ENCODE measurements around the gene SLC25A4. TPM values are rescaled to one million over a fixed set of nuclear protein-coding genes. Genes with fewer than 3 reads are reported as not detected.

The SLC25A4 gene
- 42.1 and 48.7 TPM in 2 replicates for total RNA-seq (2016; rRNA removed; fragmentation: Illumina TruSeq; extraction: Trizol)
- total RNA-seq (2016; cell fraction: cytosol; rRNA removed; fragmentation: Illumina TruSeq; extraction: Trizol; ENCODE audit: low read depth): 8.2 and 8.9 TPM in 2 replicates
- 40.6 and 49.4 TPM in 2 replicates for total RNA-seq (2016; cell fraction: insoluble cytoplasmic fraction; rRNA removed; fragmentation: Illumina TruSeq; extraction: Trizol)
- total RNA-seq (2016; cell fraction: membrane; rRNA removed; fragmentation: Illumina TruSeq; extraction: Trizol): 18.7 and 22.7 TPM in 2 replicates
- 17.1 TPM in 2 replicates for total RNA-seq (2016; cell fraction: nucleus; rRNA removed; fragmentation: Illumina TruSeq; extraction: Trizol)
- 28.7 and 30.3 TPM in 2 replicates for polyA plus RNA-seq (2011; rRNA removed)
- 22.8 and 25.8 TPM in 2 replicates for polyA plus RNA-seq (2011; cell fraction: cytosol; rRNA removed)
- polyA plus RNA-seq (2011; cell fraction: nucleus; rRNA removed): 45.0 and 49.3 TPM in 2 replicates
- 19.3 and 20.6 TPM in 2 replicates for polyA plus RNA-seq (2012)
- 8.9 and 13.1 TPM in 2 replicates for polyA plus RNA-seq (2016; cell fraction: cytosol; fragmentation: Illumina TruSeq; extraction: Trizol; ENCODE audit: low read depth)
- polyA plus RNA-seq (2016; cell fraction: insoluble cytoplasmic fraction; fragmentation: Illumina TruSeq; extraction: Trizol; ENCODE audit: low read depth): 53.7 and 53.8 TPM in 2 replicates
- 13.8 and 19.5 TPM in 2 replicates for polyA plus RNA-seq (2016; cell fraction: membrane; fragmentation: Illumina TruSeq; extraction: Trizol; ENCODE audit: low read depth)
- 31.2 and 32.5 TPM in 2 replicates for polyA plus RNA-seq (2016; cell fraction: nucleus; fragmentation: Illumina TruSeq; extraction: Trizol; ENCODE audit: insufficient read depth, low read depth)
- polyA minus RNA-seq (2011; rRNA and poly(A)+ RNA removed; ENCODE audit: low replicate concordance): 19.1 and 23.5 TPM in 2 replicates
- 8.8 and 12.7 TPM in 2 replicates for polyA minus RNA-seq (2011; cell fraction: cytosol; rRNA and poly(A)+ RNA removed)
- 12.7 and 16.2 TPM in 2 replicates for polyA minus RNA-seq (2011; cell fraction: nucleus; rRNA and poly(A)+ RNA removed)
- percentile 73 among the genes with signal in this experiment for Bru-seq, nascent RNA
- BruChase-seq, experiment 1, labeled RNA remaining after a 6-hour chase: percentile 77 among the genes with signal in this experiment
- BruChase-seq, experiment 2, labeled RNA remaining after a 2-hour chase: percentile 70 among the genes with signal in this experiment
- long read RNA-seq, experiment 1, full-length matches to known transcripts: 274 of 289 reads
- long read RNA-seq, experiment 1, partial matches to known transcripts: 6 of 289 reads
- long read RNA-seq, experiment 1, other reads (novel, unspliced or antisense): 9 of 289 reads
- long read RNA-seq, experiment 2, full-length matches to known transcripts: 76 of 94 reads
- long read RNA-seq, experiment 2, partial matches to known transcripts: 17 of 94 reads
- long read RNA-seq, experiment 2, other reads (novel, unspliced or antisense): 1 of 94 reads

- POLR2A ChIA-PET: interaction anchor here (0.7 to 2.4 kb wide), 11 partner anchors 9 to 410 kb away, joined by 3 to 16 read pairs (median 4); partner anchors contain the start of gene CENPU
- in situ Hi-C loops (cut with HindIII; ENCODE audit: extremely low pct_ligation_motif_present, low pct_unique_long_range_greater_than_20kb): no loop called here
- TF ChIP-seq ZFP36L1 (CRISPR knock-in tag; IDR thresholded peaks at IDR 0.05) (no peak), ZNF770 (CRISPR knock-in tag; IDR thresholded peaks at IDR 0.05) (no peak), ZNF383 (CRISPR knock-in tag; IDR thresholded peaks at IDR 0.05; ENCODE audit: borderline replicate concordance) (no peak), GMEB2 (CRISPR knock-in tag; IDR thresholded peaks at IDR 0.05; ENCODE audit: low read depth) (no peak), MLLT10 (CRISPR knock-in tag; IDR thresholded peaks at IDR 0.05) (no peak), JDP2 (CRISPR knock-in tag; IDR thresholded peaks at IDR 0.05; ENCODE audit: borderline replicate concordance) (no peak; the same call in 1 of the 2 replicates), MEIS1 (CRISPR knock-in tag; IDR thresholded peaks at IDR 0.05; ENCODE audit: borderline replicate concordance) (no peak), TAF15 (IDR thresholded peaks at IDR 0.05; ENCODE audit: low read depth, low read length, poor library complexity, severe bottlenecking) (no peak), MATR3 (CRISPR knock-in tag; IDR thresholded peaks at IDR 0.05) (no peak), SUZ12 (IDR thresholded peaks at IDR 0.05; ENCODE audit: low read depth, low read length) (no peak), IRF1 (CRISPR knock-in tag; IDR thresholded peaks at IDR 0.05; ENCODE audit: low read depth) (no peak), HOXA7 (CRISPR knock-in tag; IDR thresholded peaks at IDR 0.05) (no peak), ZNF10 (CRISPR knock-in tag; IDR thresholded peaks at IDR 0.05; ENCODE audit: borderline replicate concordance, low read depth) (no peak)
Measured at GRCh38 chr4:185142912-185143600, at the start of gene SLC25A4. Gene SLC25A4 (plus strand): TSS chr4:185143266. CDS start chr4:185143373, 107 bp downstream.

More at GRCh38 chr4:185142912-185143600, at the start of gene SLC25A4:
- Histone ChIP-seq H3K36me3 (replicated peaks in 1 of 2; ENCODE audit: control insufficient read depth in 1 of 2, insufficient read depth in 2 of 2, low read length in 2 of 2) (peaks cover 0 to 22% of the 10 kb centered on the region in 2 experiments; a peak in 4 of 5 replicates), H3K9me3 (ENCODE audit: low read length) (no peaks in the 10 kb centered on the region), H2AFZ (ENCODE audit: low read length) (peak within 1 kb of the TSS; percentile 39), H3K79me2 (ENCODE audit: insufficient read depth, low read length) (peaks cover 13% of the 10 kb centered on the region), H3K4me3 (replicated peaks in 1 of 3; ENCODE audit: insufficient read depth in 1 of 3, low read depth in 2 of 3, low read length in 3 of 3) (peak within 1 kb of the TSS; percentile 75 to 81 (median 79)), H3K4me2 (ENCODE audit: low read depth, low read length) (peak within 1 kb of the TSS; percentile 91), H3K9ac (ENCODE audit: insufficient read depth, low read depth, low read length) (peak within 1 kb of the TSS; percentile 78), H3K27ac (ENCODE audit: extremely low read length, insufficient read depth, low read length) (peak within 1 kb of the TSS; percentile 70), H4K20me1 (ENCODE audit: insufficient read depth, low read length) (peaks cover 6% of the 10 kb centered on the region; the same call in 1 of the 2 replicates), H3K4me1 (ENCODE audit: insufficient read depth, low read length) (peaks cover 34% of the 10 kb centered on the region), H3K27me3 (ENCODE audit: control insufficient read depth in 1 of 2, insufficient read depth in 2 of 2, low read length in 2 of 2) (peaks cover 0 to 5% of the 10 kb centered on the region in 2 experiments; a peak in 2 of 5 replicates)
- intact Hi-C loops (cut with micrococcal nuclease; ENCODE audit: unreplicated experiment): loop anchor here (5.0 kb wide), 1 partner anchor 59 kb away; the partner anchor contains the start of gene CFAP97
- 0% methylated on average over 2 of the region's 87 CpGs for WGBS (ENCODE audit: low lambda C conversion rate)
- DNase-seq (ENCODE audit: low spot score): peak; percentile 77
- CTCF ChIA-PET (ENCODE audit: low intra/inter-chr PET ratio, low total read pairs): no interaction called here
- peak; percentile 50 for FAIRE-seq
- BruUV-seq (replicated peaks): no TSS peak
- ATAC-seq: peak; percentile 91
